Esophagus squamous epithelium (tissue), 4 donors: ENCODE results near the gene MIPOL1.

Experiments used
- CTCF ChIP-seq, 6 experiments: fragments of 450-650 bp in 4 of 6; fragments of 200-600 bp in 2 of 6; sonication (generic) in 2 of 6; IDR thresholded peaks; one replicate each; pipeline ENCODE4 v1.5.1; 2016 to 2019; ENCODE audit warnings: antibody characterized with exemption in 6 of 6, mild to moderate bottlenecking in 4 of 6, moderate library complexity in 4 of 6
- POLR2A ChIP-seq, 4 donors: fragments of 450-650 bp; IDR thresholded peaks; one replicate each; pipeline ENCODE4 v1.6.1; 2017; ENCODE audit warnings: antibody characterized with exemption in 4 of 4, mild to moderate bottlenecking in 4 of 4, moderate library complexity in 3 of 4

- TF ChIP-seq CTCF (IDR thresholded peaks at IDR 0.05), result no peak
- no peak for TF ChIP-seq POLR2A (IDR thresholded peaks at IDR 0.05)
Observed at GRCh38 chr14:37171678-37172023, 26.1 kb upstream of the MIPOL1 start.
